Loucy (cell line): ENCODE measurements around the gene AKAP4.

Experiments used
- H2AFZ ChIP-seq: fragments of 200-600 bp; sonication (generic); 2 replicates; pipeline ENCODE4 v1.6.0; 2016; ENCODE audit warnings: antibody characterized with exemption, mild to moderate bottlenecking, low read length, moderate library complexity
- H3F3A ChIP-seq: fragments of 200-600 bp; 2 replicates; pipeline ENCODE4 v1.6.0; 2016; ENCODE audit warnings: antibody characterized with exemption, low read depth, mild to moderate bottlenecking
- H3K27me3 ChIP-seq: fragments of 200-600 bp; sonication (generic); 2 replicates; pipeline ENCODE4 v1.6.1; 2014; ENCODE audit warnings: low read length, mild to moderate bottlenecking; ENCODE audit not compliant: insufficient read depth, poor library complexity, severe bottlenecking
- H3K36me3 ChIP-seq: fragments of 200-600 bp; sonication (generic); 2 replicates; pipeline ENCODE4 v1.6.1; 2016; ENCODE audit warnings: low read length; ENCODE audit not compliant: insufficient read depth
- H3K4me1 ChIP-seq: fragments of 200-600 bp; sonication (generic); 2 replicates; pipeline ENCODE4 v1.5.1; 2014; ENCODE audit warnings: low read length, mild to moderate bottlenecking; ENCODE audit not compliant: insufficient read depth, poor library complexity, severe bottlenecking
- H3K4me2 ChIP-seq: fragments of 200-600 bp; sonication (generic); 2 replicates; pipeline ENCODE4 v1.6.0; 2014; ENCODE audit warnings: antibody characterized with exemption, low read length, low read depth, mild to moderate bottlenecking; ENCODE audit not compliant: poor library complexity, severe bottlenecking
- H3K4me3 ChIP-seq: fragments of 200-600 bp; sonication (generic); 2 replicates; pipeline ENCODE4 v1.5.1; 2014; ENCODE audit warnings: low read length, mild to moderate bottlenecking, mixed read lengths; ENCODE audit not compliant: poor library complexity, severe bottlenecking
- H3K79me2 ChIP-seq: fragments of 200-600 bp; sonication (generic); 2 replicates; pipeline ENCODE4 v1.6.1; 2014; ENCODE audit warnings: low read length; ENCODE audit not compliant: insufficient read depth
- H3K9ac ChIP-seq: fragments of 200-600 bp; sonication (generic); 2 replicates; pipeline ENCODE4 v1.6.0; 2014; ENCODE audit warnings: mild to moderate bottlenecking, low read depth, low read length, moderate library complexity; ENCODE audit not compliant: poor library complexity, severe bottlenecking
- H3K9me2 ChIP-seq: fragments of 200-600 bp; sonication (generic); replicated peaks from 2 replicates; pipeline ENCODE4 v1.6.1; 2016; ENCODE audit warnings: low read depth, low read length, mixed read lengths
- H3K9me3 ChIP-seq: fragments of 200-600 bp; sonication (generic); 2 replicates; pipeline ENCODE4 v1.6.1; 2014; ENCODE audit warnings: mild to moderate bottlenecking, antibody characterized with exemption, low read length, low read depth; ENCODE audit not compliant: insufficient read depth
- H4K20me1 ChIP-seq: fragments of 200-600 bp; sonication (generic); 2 replicates; pipeline ENCODE4 v1.6.0; 2014; ENCODE audit warnings: antibody characterized with exemption, low read length, mild to moderate bottlenecking; ENCODE audit not compliant: insufficient read depth, poor library complexity, severe bottlenecking
- EZH2phosphoT487 ChIP-seq: fragments of 200-600 bp; IDR thresholded peaks from 2 replicates; pipeline ENCODE4 v1.6.1; 2018; ENCODE audit warnings: antibody characterized with exemption, mild to moderate bottlenecking, moderate library complexity, borderline replicate concordance
- TF ChIP-seq, protein P1 (sequence below): fragments of 200-600 bp; sonication (generic); conservative IDR thresholded peaks from 2 replicates; pipeline ENCODE4 v1.5.1; 2014; ENCODE audit warnings: mild to moderate bottlenecking, antibody characterized with exemption, low read length

The AKAP4 gene, protein sequence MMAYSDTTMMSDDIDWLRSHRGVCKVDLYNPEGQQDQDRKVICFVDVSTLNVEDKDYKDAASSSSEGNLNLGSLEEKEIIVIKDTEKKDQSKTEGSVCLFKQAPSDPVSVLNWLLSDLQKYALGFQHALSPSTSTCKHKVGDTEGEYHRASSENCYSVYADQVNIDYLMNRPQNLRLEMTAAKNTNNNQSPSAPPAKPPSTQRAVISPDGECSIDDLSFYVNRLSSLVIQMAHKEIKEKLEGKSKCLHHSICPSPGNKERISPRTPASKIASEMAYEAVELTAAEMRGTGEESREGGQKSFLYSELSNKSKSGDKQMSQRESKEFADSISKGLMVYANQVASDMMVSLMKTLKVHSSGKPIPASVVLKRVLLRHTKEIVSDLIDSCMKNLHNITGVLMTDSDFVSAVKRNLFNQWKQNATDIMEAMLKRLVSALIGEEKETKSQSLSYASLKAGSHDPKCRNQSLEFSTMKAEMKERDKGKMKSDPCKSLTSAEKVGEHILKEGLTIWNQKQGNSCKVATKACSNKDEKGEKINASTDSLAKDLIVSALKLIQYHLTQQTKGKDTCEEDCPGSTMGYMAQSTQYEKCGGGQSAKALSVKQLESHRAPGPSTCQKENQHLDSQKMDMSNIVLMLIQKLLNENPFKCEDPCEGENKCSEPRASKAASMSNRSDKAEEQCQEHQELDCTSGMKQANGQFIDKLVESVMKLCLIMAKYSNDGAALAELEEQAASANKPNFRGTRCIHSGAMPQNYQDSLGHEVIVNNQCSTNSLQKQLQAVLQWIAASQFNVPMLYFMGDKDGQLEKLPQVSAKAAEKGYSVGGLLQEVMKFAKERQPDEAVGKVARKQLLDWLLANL

DNA sequence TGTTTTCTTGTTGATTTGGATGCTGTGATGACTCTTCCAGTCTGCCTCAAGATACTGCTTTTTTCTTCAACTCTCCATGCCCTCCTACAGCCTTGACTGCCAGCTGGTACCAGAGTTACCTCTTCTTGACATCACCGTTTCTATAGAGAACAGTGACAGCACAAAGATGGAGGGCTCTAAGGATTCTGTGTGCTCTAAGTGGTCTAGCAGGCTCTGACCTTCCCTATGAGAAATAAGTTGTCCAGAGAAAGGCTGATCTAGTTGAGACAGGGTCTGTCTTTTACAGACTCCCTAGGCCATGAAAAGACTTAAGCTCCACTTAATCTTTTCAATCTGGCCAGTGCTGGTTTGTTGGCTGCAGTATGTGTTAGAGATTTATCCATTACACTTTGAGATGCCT is at the start of gene AKAP4:
AKAP4 (minus strand) TSS at position 101 of the 400 bp plus-strand sequence. CDS start 118 bp downstream, outside the sequence.
- TF ChIP-seq EZH2phosphoT487 = no peak
- TF ChIP-seq, protein P1, sequence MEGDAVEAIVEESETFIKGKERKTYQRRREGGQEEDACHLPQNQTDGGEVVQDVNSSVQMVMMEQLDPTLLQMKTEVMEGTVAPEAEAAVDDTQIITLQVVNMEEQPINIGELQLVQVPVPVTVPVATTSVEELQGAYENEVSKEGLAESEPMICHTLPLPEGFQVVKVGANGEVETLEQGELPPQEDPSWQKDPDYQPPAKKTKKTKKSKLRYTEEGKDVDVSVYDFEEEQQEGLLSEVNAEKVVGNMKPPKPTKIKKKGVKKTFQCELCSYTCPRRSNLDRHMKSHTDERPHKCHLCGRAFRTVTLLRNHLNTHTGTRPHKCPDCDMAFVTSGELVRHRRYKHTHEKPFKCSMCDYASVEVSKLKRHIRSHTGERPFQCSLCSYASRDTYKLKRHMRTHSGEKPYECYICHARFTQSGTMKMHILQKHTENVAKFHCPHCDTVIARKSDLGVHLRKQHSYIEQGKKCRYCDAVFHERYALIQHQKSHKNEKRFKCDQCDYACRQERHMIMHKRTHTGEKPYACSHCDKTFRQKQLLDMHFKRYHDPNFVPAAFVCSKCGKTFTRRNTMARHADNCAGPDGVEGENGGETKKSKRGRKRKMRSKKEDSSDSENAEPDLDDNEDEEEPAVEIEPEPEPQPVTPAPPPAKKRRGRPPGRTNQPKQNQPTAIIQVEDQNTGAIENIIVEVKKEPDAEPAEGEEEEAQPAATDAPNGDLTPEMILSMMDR = no peak
- Histone ChIP-seq H3K4me2 (no peak within 1 kb of the TSS), H3K9ac (no peak within 1 kb of the TSS), H3K36me3 (no peaks in the 10 kb centered on the region), H3K27me3 (no peaks in the 10 kb centered on the region), H4K20me1 (no peaks in the 10 kb centered on the region), H3K79me2 (no peaks in the 10 kb centered on the region), H3F3A (no peaks in the 10 kb centered on the region), H2AFZ (peak within 1 kb of the TSS; percentile 60; the same call in 1 of the 2 replicates), H3K4me3 (no peak within 1 kb of the TSS), H3K9me2 (no peaks in the 10 kb centered on the region), H3K4me1 (peaks cover 5% of the 10 kb centered on the region), H3K9me3 (no peaks in the 10 kb centered on the region)

DNA sequence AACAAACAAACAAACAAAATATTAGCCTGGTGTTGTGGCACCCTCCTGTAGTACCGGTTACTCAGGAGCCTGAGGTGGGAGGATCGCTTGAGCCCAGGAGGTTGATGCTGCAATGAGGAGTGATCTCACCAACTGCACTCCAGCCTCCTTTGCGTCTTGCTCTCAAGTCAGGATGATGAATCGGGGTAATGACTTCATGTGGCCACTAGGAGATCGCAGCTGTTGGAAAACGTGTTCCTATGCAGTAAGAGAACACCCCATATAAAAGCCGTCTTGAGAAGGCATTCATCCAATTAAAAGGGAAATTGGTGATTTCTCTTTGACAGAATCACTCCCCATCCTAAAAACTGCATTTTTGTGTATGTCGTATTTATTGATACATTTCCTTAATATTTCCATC is 10.7 kb upstream of the AKAP4 start:
- Histone ChIP-seq H2AFZ (no peak overlapping the region), H3K9ac (no peak overlapping the region), H3K4me2 (no peak overlapping the region), H4K20me1 (no peaks in the 10 kb centered on the region), H3K4me1 (no peaks in the 10 kb centered on the region), H3F3A (no peaks in the 10 kb centered on the region), H3K9me2 (no peaks in the 10 kb centered on the region), H3K9me3 (no peaks in the 10 kb centered on the region), H3K36me3 (no peaks in the 10 kb centered on the region), H3K79me2 (no peaks in the 10 kb centered on the region), H3K27me3 (no peaks in the 10 kb centered on the region), H3K4me3 (no peak overlapping the region)
- TF ChIP-seq, protein P1 = peak; percentile 38; the same call in 1 of the 2 replicates
- TF ChIP-seq EZH2phosphoT487 = no peak

DNA sequence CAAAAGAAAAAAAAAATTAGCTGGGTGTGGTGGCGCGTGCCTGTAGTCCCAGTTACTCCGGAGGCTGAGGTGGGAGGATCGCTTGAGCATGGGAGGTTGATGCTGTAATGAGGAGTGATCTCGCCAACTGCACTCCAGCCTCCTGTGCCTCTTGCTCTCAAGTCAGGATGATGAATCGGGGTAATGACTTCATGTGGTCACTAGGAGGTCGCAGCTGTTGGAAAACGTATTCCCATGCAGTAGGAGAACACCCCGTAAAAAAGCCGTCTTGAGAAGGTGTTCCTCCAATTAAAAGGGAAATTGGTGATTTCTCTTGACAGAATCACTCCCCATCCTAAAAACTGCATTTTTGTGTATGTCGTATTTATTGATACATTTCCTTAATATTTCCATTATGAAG is 5.9 kb upstream of the AKAP4 start:
- Histone ChIP-seq H3K4me3 (no peak overlapping the region), H4K20me1 (no peaks in the 10 kb centered on the region), H2AFZ (no peak overlapping the region)

More for the DNA sequence above, 5.9 kb upstream of the AKAP4 start:
- Histone ChIP-seq H3K36me3 (no peaks in the 10 kb centered on the region), H3K4me2 (no peak overlapping the region), H3F3A (no peaks in the 10 kb centered on the region), H3K9ac (no peak overlapping the region), H3K27me3 (no peaks in the 10 kb centered on the region), H3K4me1 (peaks cover 5% of the 10 kb centered on the region), H3K9me3 (no peaks in the 10 kb centered on the region), H3K79me2 (no peaks in the 10 kb centered on the region), H3K9me2 (no peaks in the 10 kb centered on the region)
- TF ChIP-seq EZH2phosphoT487 = no peak
- TF ChIP-seq, protein P1 = 0 out of 2 replicates have a peak, but pooled peaks have one; percentile 18
